ENCODE data around the gene ASPHD1.

- no peak for TF ChIP-seq ZNF274 (IDR thresholded peaks at IDR 0.05; ENCODE audit: low read depth, low read length)
- TF ChIP-seq YY1 (IDR thresholded peaks at IDR 0.05; ENCODE audit: insufficient read depth, insufficient read length), result no peak
These were observed 3.3 kb downstream of the ASPHD1 start for GRCh38 chr16:29903590-29903989.
